ENCODE measurements around the gene RHOXF1.
"Not testable (repeated sequence)": the region's sequence is repeated elsewhere in the genome, so short reads cannot be mapped to it uniquely, and the experiment has no call there.

Gene RHOXF1

GRCh38 chrX:120085553-120086185 is 30.0 kb downstream of the RHOXF1 start:
- DNase-seq = not testable (repeated sequence)

- not testable (repeated sequence) for DNase-seq
Observed at GRCh38 chrX:120077590-120077989, 38.1 kb downstream of the RHOXF1 start, which contains the start of gene RHOXF2B. Gene RHOXF2B, minus strand, starts transcription at chrX:120077690. Its CDS starts 138 bp downstream, at chrX:120077552.

GRCh38 chrX:120066169-120066568 is 49.5 kb downstream of the RHOXF1 start:
- not testable (repeated sequence) for DNase-seq
